Activated CD4-positive, CD25-positive, alpha-beta regulatory T cell treated with anti-CD3 and anti-CD28 coated beads, Interleukin-2, amount 50 U/mL, for 24 hours (primary cell): ENCODE data around the gene GLT6D1.

Experiments
- ATAC-seq, 2 donors: fragments of 150-1000 bp; cut with Tn5 transposase; one replicate each; pipeline ENCODE4 v1.10.0; 2021; ENCODE audit warnings: mild to moderate bottlenecking in 1 of 2, moderate library complexity in 1 of 2

The GLT6D1 gene

GRCh38 chr9:135582966-135583687 lies 56.2 kb downstream of the GLT6D1 start:
- no peak for ATAC-seq

DNA sequence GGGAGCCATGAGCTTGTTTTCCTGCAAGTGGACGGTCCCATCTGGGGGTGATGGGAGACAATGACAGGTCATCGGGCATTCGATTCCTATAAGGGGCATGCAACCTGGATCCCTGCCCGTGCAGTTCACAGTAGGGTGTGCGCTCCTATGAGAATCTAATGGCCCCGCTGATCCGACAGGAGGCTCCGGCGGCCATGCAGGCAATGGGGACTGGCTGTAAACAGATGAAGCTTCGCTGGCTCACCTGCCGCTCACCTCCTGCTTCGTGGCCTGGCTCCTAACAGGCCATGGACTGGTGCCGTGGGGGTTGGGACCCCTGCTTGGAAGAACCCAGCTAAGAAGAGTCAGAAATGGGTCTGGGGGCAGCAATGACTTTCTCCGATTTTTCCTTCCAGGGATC lies 56.8 kb downstream of the GLT6D1 start:
- ATAC-seq: no peak

- no peak for ATAC-seq
Observed at GRCh38 chr9:135581636-135582426, 57.5 kb downstream of the GLT6D1 start.

DNA sequence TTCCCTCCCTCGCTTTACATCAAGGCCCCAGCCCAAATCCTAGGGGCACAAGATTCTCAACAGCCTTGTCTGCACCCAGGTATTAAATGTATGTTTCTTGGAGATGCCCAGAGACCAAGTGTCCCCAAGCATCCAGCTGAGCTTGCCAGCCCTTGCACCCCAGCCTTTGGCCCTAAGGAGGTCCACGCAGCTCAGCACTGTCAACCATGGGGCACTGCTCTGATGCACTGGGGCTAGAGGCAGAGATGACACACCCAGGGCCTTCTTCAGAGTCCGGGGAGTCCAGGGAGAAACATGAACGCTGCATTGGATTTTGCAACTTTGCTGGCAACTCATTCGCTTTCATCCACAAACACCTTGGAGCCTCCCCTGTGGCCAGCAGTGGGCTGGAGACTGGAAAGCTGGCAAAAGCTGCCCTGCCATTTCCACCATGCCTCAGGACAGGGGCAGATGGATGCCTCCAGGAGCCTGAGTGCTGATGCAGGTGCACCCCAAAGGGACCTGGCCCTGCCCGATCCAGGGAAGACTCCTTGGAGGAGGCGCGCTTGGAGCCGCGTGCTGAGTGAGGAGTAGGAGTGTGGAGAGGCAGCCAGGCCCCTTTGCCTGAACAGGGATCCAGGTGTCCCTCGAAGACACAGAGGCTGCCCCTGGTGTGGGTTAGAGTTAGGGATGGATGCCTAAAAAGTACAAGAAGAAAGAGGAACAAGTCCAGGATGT lies 58.5 kb downstream of the GLT6D1 start:
- ATAC-seq: no peak

DNA sequence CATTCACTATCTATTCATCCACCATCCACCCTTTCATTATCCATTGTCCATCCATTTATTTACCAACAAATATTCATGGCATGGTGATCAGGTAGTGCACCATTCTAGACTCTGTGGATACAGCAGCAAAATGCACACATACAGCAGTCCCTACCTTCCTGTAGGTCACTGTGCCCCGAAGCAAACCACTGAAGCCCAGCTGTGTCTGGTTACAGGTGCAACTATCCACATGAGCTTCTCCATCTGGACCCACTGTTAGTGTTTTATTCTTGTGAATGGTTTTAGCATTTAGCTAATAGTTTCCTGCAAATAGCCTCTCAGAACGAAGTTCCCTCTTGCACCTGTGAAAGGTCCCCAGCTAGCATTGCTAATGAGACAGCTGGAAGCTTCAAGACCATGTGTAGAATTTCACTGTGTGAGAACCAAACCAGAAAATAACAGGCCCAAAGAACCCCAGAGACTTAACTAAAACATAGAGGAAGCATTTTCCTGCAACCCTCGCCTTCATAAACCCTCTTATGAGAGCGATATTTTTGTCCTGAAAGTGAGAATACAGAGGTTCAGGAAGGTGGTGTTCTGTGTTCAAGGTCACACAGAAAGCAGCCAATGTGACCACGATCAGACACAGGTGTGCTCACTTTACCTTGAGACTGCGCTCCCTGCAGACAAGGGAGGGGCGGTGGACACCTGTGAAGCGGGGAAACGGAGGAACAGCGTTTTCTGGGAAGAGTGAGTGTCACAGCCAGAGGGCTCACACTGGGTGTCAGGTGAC lies 59.3 kb downstream of the GLT6D1 start:
- ATAC-seq: no peak

DNA sequence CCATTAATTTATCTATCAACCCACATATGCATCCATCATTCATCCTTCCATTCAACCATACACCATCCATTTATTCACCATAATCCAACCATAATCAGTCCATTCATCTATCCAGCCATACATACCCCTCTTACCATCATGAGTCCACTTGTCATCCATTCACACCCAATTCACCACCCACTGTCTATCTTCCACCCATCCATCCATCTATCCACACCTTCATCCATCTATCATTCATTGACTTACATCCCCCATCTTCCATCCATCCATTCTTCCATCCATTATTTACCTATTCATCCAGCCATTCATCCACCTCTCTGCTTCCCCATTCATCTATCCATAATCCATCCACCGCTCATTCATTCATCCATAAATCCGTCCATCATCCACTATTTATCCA lies 60.0 kb downstream of the GLT6D1 start:
- no peak for ATAC-seq

DNA sequence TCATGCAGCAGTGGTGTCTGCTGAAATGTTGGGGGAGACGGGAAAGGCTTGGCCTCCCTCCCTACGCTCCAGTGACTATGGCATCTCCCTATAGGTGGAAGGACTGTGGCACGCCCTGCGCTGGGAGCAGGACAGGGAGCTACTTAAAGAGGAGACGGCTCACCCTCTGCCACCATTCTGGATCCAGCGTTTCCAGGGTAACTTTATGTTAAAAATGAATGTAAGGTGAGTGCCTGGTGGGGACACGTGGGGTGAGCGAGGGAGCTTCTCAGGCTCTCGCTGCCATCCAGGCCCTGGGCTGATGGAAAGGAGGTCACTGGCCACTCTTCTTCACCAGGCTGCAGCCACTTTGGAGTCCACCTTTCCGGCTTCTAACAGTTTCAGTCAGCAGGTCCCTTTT lies 62.1 kb downstream of the GLT6D1 start:
- no peak for ATAC-seq

- ATAC-seq: no peak
Observed at GRCh38 chr9:135575995-135576631, 63.2 kb downstream of the GLT6D1 start.

GRCh38 chr9:135574943-135575342 lies 64.4 kb downstream of the GLT6D1 start:
- ATAC-seq: no peak

GRCh38 chr9:135574331-135574730 lies 65.0 kb downstream of the GLT6D1 start:
- ATAC-seq: no peak
